ENCODE data around the gene CMTM4. TPM values are rescaled to one million over a fixed set of nuclear protein-coding genes. Genes with fewer than 3 reads are reported as not detected.
"Not testable (repeated sequence)": the region's sequence is repeated elsewhere in the genome, so short reads cannot be mapped to it uniquely, and the experiment has no call there.

CMTM4 gene
- total RNA-seq, 5 donors from 2014 or later (not counting 1 experiment from before 2014, with no cell fraction given): 1.1 to 2.3 (median 1.8) TPM

GRCh38 chr16:66692341-66692740, 4.2 kb downstream of the CMTM4 start:
- ATAC-seq (replicated peaks in 1 of 4): no peak
- Histone ChIP-seq H3K27ac (ENCODE audit: low read length) (no peak overlapping the region), H3K4me3 (ENCODE audit: control insufficient read depth in 1 of 2, extremely low read depth in 1 of 2, low read length in 1 of 2) (no peak overlapping the region), H3K4me1 (ENCODE audit: control insufficient read depth in 1 of 2, extremely low read depth in 1 of 2, insufficient read depth in 2 of 2, low read length in 2 of 2) (peaks cover 11 to 17% of the 10 kb centered on the region in 2 experiments), H3K9me3 (no peaks in the 10 kb centered on the region), H3K36me3 (ENCODE audit: control insufficient read depth in 2 of 2, extremely low read depth in 1 of 2, insufficient read depth in 1 of 2, low read length in 1 of 2) (no peaks in the 10 kb centered on the region), H3K27me3 (replicated peaks in 1 of 2; ENCODE audit: control insufficient read depth in 2 of 2, extremely low read depth in 1 of 2, insufficient read depth in 2 of 2, low read length in 1 of 2) (peaks cover 0 to 21% of the 10 kb centered on the region in 2 experiments)
- Mint-ChIP-seq H3K4me3 (no peak overlapping the region), H3K36me3 (no peaks in the 10 kb centered on the region), H3K4me1 (peaks cover 11% of the 10 kb centered on the region in 3 donors), H3K27ac (no peak overlapping the region), H3K9me3 (no peaks in the 10 kb centered on the region), H3K27me3 (peaks cover 4 to 10% of the 10 kb centered on the region in 2 donors)
- CTCF ChIA-PET: interaction anchor here in 1 of 2 donors (0.7 kb wide), 1 partner anchor 25 kb away, joined by 4 read pairs; no protein-coding TSS in a partner anchor
- no peak for DNase-seq
- WGBS (ENCODE audit: insufficient coverage): 92% methylated on average over 3 of the region's 6 CpGs
- POLR2A ChIA-PET: no interaction called here

GRCh38 chr16:66691234-66691633, 5.3 kb downstream of the CMTM4 start:
- H3K9me3 Mint-ChIP-seq: no peaks in the 10 kb centered on the region

GRCh38 chr16:66690106-66690847, 6.3 kb downstream of the CMTM4 start:
- Histone ChIP-seq H3K9me3 (no peaks in the 10 kb centered on the region), H3K4me3 (ENCODE audit: control insufficient read depth in 1 of 2, extremely low read depth in 1 of 2, low read length in 1 of 2) (no peak overlapping the region), H3K4me1 (ENCODE audit: control insufficient read depth in 1 of 2, extremely low read depth in 1 of 2, insufficient read depth in 2 of 2, low read length in 2 of 2) (peaks cover 2 to 4% of the 10 kb centered on the region in 2 experiments), H3K27ac (ENCODE audit: low read length) (no peak overlapping the region), H3K27me3 (replicated peaks in 1 of 2; ENCODE audit: control insufficient read depth in 2 of 2, extremely low read depth in 1 of 2, insufficient read depth in 2 of 2, low read length in 1 of 2) (peaks cover 0 to 12% of the 10 kb centered on the region in 2 experiments), H3K36me3 (ENCODE audit: control insufficient read depth in 2 of 2, extremely low read depth in 1 of 2, insufficient read depth in 1 of 2, low read length in 1 of 2) (no peaks in the 10 kb centered on the region)
- ATAC-seq (replicated peaks in 1 of 4) (no peak), DNase-seq (no peak)
- Mint-ChIP-seq H3K36me3 (no peaks in the 10 kb centered on the region), H3K27me3 (peaks cover 4 to 10% of the 10 kb centered on the region in 2 donors), H3K4me1 (peaks cover 3 to 7% (median 4%) of the 10 kb centered on the region in 3 donors), H3K27ac (no peak overlapping the region), H3K4me3 (no peak overlapping the region), H3K9me3 (no peaks in the 10 kb centered on the region)
- POLR2A ChIA-PET: no interaction called here
- CTCF ChIA-PET: interaction anchor here in 1 of 2 donors (0.8 kb wide), 1 partner anchor 82 kb away, joined by 3 read pairs; no protein-coding TSS in a partner anchor
- 93% methylated on average over 4 of the region's 7 CpGs for WGBS (ENCODE audit: insufficient coverage)

More at GRCh38 chr16:66691234-66691633, 5.3 kb downstream of the CMTM4 start:
- peaks cover 8 to 12% of the 10 kb centered on the region in 2 experiments for H3K4me1 ChIP-seq (ENCODE audit: control insufficient read depth in 1 of 2, extremely low read depth in 1 of 2, insufficient read depth in 2 of 2, low read length in 2 of 2)
- no peak overlapping the region for H3K27ac ChIP-seq (ENCODE audit: low read length)
- peaks cover 0 to 19% of the 10 kb centered on the region in 2 experiments for H3K27me3 ChIP-seq (replicated peaks in 1 of 2; ENCODE audit: control insufficient read depth in 2 of 2, extremely low read depth in 1 of 2, insufficient read depth in 2 of 2, low read length in 1 of 2)
- ATAC-seq (replicated peaks in 1 of 4) (no peak), DNase-seq (no peak)
- WGBS (ENCODE audit: insufficient coverage): no CpG with 5 or more reads among the region's 6 CpGs
- no peak overlapping the region for H3K4me3 Mint-ChIP-seq
- ChIA-PET POLR2A (interaction anchor here in 1 of 2 donors (0.6 kb wide), 1 partner anchor 152 kb away, joined by 5 read pairs; no protein-coding TSS in a partner anchor), CTCF (no interaction called here)
- H3K4me3 ChIP-seq (ENCODE audit: control insufficient read depth in 1 of 2, extremely low read depth in 1 of 2, low read length in 1 of 2): no peak overlapping the region
- peaks cover 4 to 10% of the 10 kb centered on the region in 2 donors for H3K27me3 Mint-ChIP-seq
- H3K36me3 ChIP-seq (ENCODE audit: control insufficient read depth in 2 of 2, extremely low read depth in 1 of 2, insufficient read depth in 1 of 2, low read length in 1 of 2): no peaks in the 10 kb centered on the region
- H3K36me3 Mint-ChIP-seq: no peaks in the 10 kb centered on the region
- H3K4me1 Mint-ChIP-seq: peaks cover 9 to 11% (median 10%) of the 10 kb centered on the region in 3 donors
- H3K27ac Mint-ChIP-seq: no peak overlapping the region
- H3K9me3 ChIP-seq: no peaks in the 10 kb centered on the region

- ChIA-PET POLR2A (no interaction called here), CTCF (no interaction called here)
- Histone ChIP-seq H3K4me3 (ENCODE audit: control insufficient read depth in 1 of 2, extremely low read depth in 1 of 2, low read length in 1 of 2) (no peak overlapping the region), H3K4me1 (ENCODE audit: control insufficient read depth in 1 of 2, extremely low read depth in 1 of 2, insufficient read depth in 2 of 2, low read length in 2 of 2) (no peaks in the 10 kb centered on the region), H3K36me3 (ENCODE audit: control insufficient read depth in 2 of 2, extremely low read depth in 1 of 2, insufficient read depth in 1 of 2, low read length in 1 of 2) (no peaks in the 10 kb centered on the region), H3K27ac (ENCODE audit: low read length) (no peak overlapping the region), H3K27me3 (replicated peaks in 1 of 2; ENCODE audit: control insufficient read depth in 2 of 2, extremely low read depth in 1 of 2, insufficient read depth in 2 of 2, low read length in 1 of 2) (peaks cover 0 to 6% of the 10 kb centered on the region in 2 experiments), H3K9me3 (no peaks in the 10 kb centered on the region)
- Mint-ChIP-seq H3K36me3 (no peaks in the 10 kb centered on the region), H3K27me3 (peaks cover 0 to 4% of the 10 kb centered on the region in 2 donors), H3K9me3 (no peaks in the 10 kb centered on the region), H3K27ac (no peak overlapping the region), H3K4me3 (no peak overlapping the region), H3K4me1 (no peaks in the 10 kb centered on the region)
- ATAC-seq (replicated peaks in 1 of 4): no peak
- no peak for DNase-seq
- WGBS (ENCODE audit: insufficient coverage): no CpG with 5 or more reads among the region's 6 CpGs
Measured at GRCh38 chr16:66689282-66689681, 7.3 kb downstream of the CMTM4 start.

- Mint-ChIP-seq H3K4me1 (no peaks in the 10 kb centered on the region), H3K36me3 (no peaks in the 10 kb centered on the region), H3K9me3 (no peaks in the 10 kb centered on the region), H3K27me3 (peaks cover 0 to under 1% of the 10 kb centered on the region in 2 donors), H3K27ac (no peak overlapping the region), H3K4me3 (no peak overlapping the region)
- no peak overlapping the region for H3K4me3 ChIP-seq (ENCODE audit: control insufficient read depth in 1 of 2, extremely low read depth in 1 of 2, low read length in 1 of 2)
- DNase-seq: no peak
- peaks cover 0 to 6% of the 10 kb centered on the region in 2 experiments for H3K27me3 ChIP-seq (replicated peaks in 1 of 2; ENCODE audit: control insufficient read depth in 2 of 2, extremely low read depth in 1 of 2, insufficient read depth in 2 of 2, low read length in 1 of 2)
- WGBS (ENCODE audit: insufficient coverage): 95% methylated on average over 3 of the region's 9 CpGs
- ChIA-PET POLR2A (no interaction called here), CTCF (interaction anchor here in 1 of 2 donors (0.9 kb wide), 1 partner anchor 50 kb away, joined by 4 read pairs; no protein-coding TSS in a partner anchor)
- H3K9me3 ChIP-seq: no peaks in the 10 kb centered on the region
- no peak overlapping the region for H3K27ac ChIP-seq (ENCODE audit: low read length)
- H3K4me1 ChIP-seq (ENCODE audit: control insufficient read depth in 1 of 2, extremely low read depth in 1 of 2, insufficient read depth in 2 of 2, low read length in 2 of 2): no peaks in the 10 kb centered on the region
- no peak for ATAC-seq (replicated peaks in 1 of 4)
- no peaks in the 10 kb centered on the region for H3K36me3 ChIP-seq (ENCODE audit: control insufficient read depth in 2 of 2, extremely low read depth in 1 of 2, insufficient read depth in 1 of 2, low read length in 1 of 2)
Measured at GRCh38 chr16:66687906-66688625, 8.5 kb downstream of the CMTM4 start.

GRCh38 chr16:66685501-66686115, 10.9 kb downstream of the CMTM4 start:
- H3K4me1 ChIP-seq (ENCODE audit: control insufficient read depth in 1 of 2, extremely low read depth in 1 of 2, insufficient read depth in 2 of 2, low read length in 2 of 2); POLR2A ChIA-PET; H3K9me3 Mint-ChIP-seq; ATAC-seq (replicated peaks in 1 of 4); H3K36me3 ChIP-seq (ENCODE audit: control insufficient read depth in 2 of 2, extremely low read depth in 1 of 2, insufficient read depth in 1 of 2, low read length in 1 of 2); H3K27me3 Mint-ChIP-seq; H3K4me3 ChIP-seq (ENCODE audit: control insufficient read depth in 1 of 2, extremely low read depth in 1 of 2, low read length in 1 of 2); H3K9me3 ChIP-seq; H3K27me3 ChIP-seq (replicated peaks in 1 of 2; ENCODE audit: control insufficient read depth in 2 of 2, extremely low read depth in 1 of 2, insufficient read depth in 2 of 2, low read length in 1 of 2); DNase-seq; H3K4me3 Mint-ChIP-seq; H3K36me3 Mint-ChIP-seq; H3K27ac Mint-ChIP-seq; H3K27ac ChIP-seq (ENCODE audit: low read length); H3K4me1 Mint-ChIP-seq: not testable (repeated sequence)
- CTCF ChIA-PET: interaction anchor here in 1 of 2 donors (0.7 kb wide), 1 partner anchor 66 kb away, joined by 3 read pairs; no protein-coding TSS in a partner anchor
- WGBS (ENCODE audit: insufficient coverage): 81% methylated on average over 10 of the region's 14 CpGs
